AG10803 (cell line): ENCODE results near the gene S100A8.

Experiments
- DNase-seq: peaks from one replicate; pipeline ENCODE4 v3.0.0; 2010; ENCODE audit warnings: low read depth
- H3K4me3 ChIP-seq: 2 replicates; pipeline ENCODE4 v1.5.1; 2011; ENCODE audit warnings: mild to moderate bottlenecking, low read length, control low read depth
- CTCF ChIP-seq: conservative IDR thresholded peaks from 2 replicates; pipeline ENCODE4 v1.5.1; 2011; ENCODE audit warnings: mild to moderate bottlenecking, low read length, control low read depth, inconsistent platforms

The S100A8 gene

DNA sequence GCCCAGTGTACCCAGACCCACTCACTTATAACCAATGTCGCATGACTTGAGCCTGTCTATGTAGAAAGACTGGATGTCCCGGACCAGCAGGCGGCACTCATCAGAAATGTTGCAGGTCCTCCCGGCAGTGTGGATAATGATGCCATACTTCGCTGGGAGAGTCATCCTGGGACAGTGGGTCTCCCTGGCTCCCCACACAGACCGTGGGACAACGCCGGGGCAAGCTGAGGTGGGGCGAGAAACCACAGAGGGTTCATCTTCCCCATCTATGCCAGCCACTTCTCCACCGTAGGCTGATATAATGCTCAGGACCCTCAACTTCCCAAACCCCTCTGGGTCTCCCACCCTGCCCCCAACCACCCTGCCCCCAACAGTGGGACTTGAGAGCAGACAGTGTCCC lies 50.5 kb downstream of the S100A8 start:
- no peak overlapping the region for H3K4me3 ChIP-seq
- no peak for TF ChIP-seq CTCF
- DNase-seq, result no peak
